HG02642 (cell line): ENCODE results near the gene CDK5R2.

Experiments used
- ATAC-seq: cut with Tn5 transposase; IDR thresholded peaks from one replicate; pipeline ENCODE4 v1.9.1; 2021; ENCODE audit warnings: mild to moderate bottlenecking; ENCODE audit not compliant: unreplicated experiment, poor library complexity

The CDK5R2 gene

GRCh38 chr2:219001577-219002394 is 42.3 kb downstream of the CDK5R2 start:
- no peak for ATAC-seq

DNA sequence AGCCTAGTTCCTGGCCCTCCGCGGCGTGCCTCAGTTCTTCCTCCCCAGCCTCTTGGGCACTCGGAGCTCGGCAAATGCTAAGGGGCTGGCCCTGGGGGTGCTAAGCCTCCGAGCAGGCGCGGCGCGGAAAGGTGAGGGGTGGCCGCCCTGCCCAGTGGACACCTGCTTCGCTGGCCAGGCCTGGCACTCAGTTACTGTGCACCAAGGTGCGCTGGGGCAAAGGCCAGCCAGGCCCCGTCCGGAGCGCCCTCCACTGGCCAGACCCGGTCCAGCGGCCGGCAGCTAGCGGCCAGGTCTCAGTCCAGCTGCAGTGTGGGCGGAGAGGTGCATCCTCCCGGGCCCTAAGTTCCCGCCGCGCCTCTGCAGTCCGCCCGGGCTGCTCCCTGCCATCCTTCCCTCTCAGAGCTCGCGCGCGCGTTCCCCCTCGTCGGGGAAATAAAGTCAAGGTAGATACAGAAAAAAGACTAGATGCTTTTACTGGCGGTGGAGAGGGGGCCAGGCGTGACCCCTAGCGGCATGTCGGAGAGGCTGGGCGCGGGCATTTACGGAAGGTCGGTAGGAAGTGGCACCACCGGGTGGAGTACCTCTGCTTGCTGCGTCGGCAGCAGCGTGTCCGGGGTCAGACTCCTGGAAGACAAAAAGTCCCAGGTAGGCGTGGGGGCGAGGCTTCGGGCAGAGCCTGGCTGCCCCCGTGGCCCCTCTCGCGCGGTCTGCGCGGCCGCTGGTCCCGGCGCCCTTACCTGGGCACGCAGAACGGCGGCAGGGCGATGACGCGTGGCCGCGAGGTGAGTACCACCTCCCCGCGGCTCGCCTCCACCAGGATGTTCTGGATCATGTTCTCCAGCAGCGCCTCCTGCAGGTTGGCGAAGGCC is 43.2 kb downstream of the CDK5R2 start:
- no peak for ATAC-seq

GRCh38 chr2:219003267-219003634 is 43.8 kb downstream of the CDK5R2 start:
- no peak for ATAC-seq

DNA sequence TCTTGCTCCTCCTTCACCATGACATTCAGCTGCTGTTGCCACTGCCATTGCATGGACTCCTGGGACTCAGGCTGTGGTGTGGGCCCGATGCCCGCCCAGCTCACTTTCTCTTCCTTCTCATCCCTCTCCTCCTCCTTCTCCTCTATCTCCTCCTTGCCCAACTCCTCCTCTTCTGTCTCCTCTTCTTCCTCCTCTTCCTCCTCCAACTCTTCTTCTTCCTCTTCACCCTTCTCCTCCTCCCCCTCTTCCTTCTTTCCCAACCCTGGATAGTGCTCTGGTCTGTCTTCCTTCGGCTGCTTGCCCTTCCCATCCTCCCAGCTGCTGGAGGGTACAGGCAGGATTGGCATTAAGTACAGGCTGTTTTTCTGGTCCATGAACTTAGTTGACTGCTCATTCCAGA is 44.5 kb downstream of the CDK5R2 start:
- ATAC-seq: no peak

DNA sequence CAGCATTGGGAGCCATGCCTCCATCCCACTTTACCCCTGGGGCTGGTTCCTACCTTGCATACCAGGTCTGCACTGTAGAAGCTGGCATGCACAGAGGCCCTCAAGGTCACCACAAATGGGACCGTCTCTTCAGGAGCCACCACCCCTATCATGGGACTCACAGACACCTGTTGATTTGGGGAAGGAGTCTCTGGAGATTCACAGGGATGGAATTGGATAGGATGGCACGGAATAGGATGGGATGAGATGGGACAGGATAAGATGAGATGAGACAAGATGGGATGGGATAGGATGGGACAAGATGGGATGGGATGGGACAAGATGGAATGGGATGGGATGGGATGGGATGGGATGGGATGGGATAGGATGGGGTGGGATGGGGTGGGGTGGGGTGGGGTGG is 49.8 kb downstream of the CDK5R2 start:
- ATAC-seq: no peak

GRCh38 chr2:219010162-219010756 is 50.8 kb downstream of the CDK5R2 start:
- ATAC-seq: no peak

DNA sequence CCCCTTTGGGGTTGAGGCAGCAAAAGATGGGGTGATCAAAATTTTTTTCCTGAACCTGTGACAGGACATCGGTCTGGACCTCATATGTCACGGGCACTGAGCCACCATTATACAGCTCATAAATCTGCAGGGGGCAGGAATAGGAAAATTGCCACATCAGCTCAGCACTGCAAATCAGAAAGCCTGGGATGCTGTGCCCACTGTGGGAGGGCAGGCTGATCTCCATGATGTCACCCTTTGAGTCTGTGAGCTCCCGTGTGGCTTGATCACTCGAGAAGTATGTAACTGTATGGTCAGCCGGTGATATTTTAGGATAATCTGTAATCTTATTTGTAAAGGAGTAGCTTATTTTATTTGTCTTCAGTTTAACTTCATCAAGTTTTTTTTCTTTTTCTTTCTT is 51.4 kb downstream of the CDK5R2 start:
- no peak for ATAC-seq
